GM12865 (cell line): ENCODE measurements around the gene FALEC.
"Not testable (repeated sequence)": the region's sequence is repeated elsewhere in the genome, so short reads cannot be mapped to it uniquely, and the experiment has no call there.

ENCODE experiments used
- DNase-seq: peaks from one replicate; pipeline ENCODE4 v3.0.0; 2010; ENCODE audit warnings: low read depth
- H3K4me3 ChIP-seq: 2 replicates; pipeline ENCODE4 v1.5.1; 2011; ENCODE audit warnings: mild to moderate bottlenecking, low read depth, low read length, control low read depth
- CTCF ChIP-seq: IDR thresholded peaks from 2 replicates; pipeline ENCODE4 v1.5.1; 2011; ENCODE audit warnings: low read length, control low read depth, low read depth, inconsistent platforms; ENCODE audit not compliant: insufficient read depth; ENCODE audit errors: missing control alignments

The FALEC gene

GRCh38 chr1:150579110-150579944 lies 63.8 kb downstream of the FALEC start, which contains the start of gene MCL1:
MCL1 (minus strand) TSS chr1:150579610; CDS start chr1:150579530, 80 bp downstream.
- no peak for TF ChIP-seq CTCF

GRCh38 chr1:150579945-150580642 lies 64.5 kb downstream of the FALEC start:
- peak overlapping the region; percentile 94 for H3K4me3 ChIP-seq
- DNase-seq = no peak
- no peak for TF ChIP-seq CTCF

More at GRCh38 chr1:150579110-150579944, 63.8 kb downstream of the FALEC start, which contains the start of gene MCL1:
- peak; percentile 97 for DNase-seq
- peak within 1 kb of the TSS; percentile 95 for H3K4me3 ChIP-seq

- not testable (repeated sequence) for DNase-seq, H3K4me3 ChIP-seq
Observed at GRCh38 chr1:150580966-150581365, 65.4 kb downstream of the FALEC start.

- not testable (repeated sequence) for H3K4me3 ChIP-seq, DNase-seq
Observed at GRCh38 chr1:150581437-150581836, 65.9 kb downstream of the FALEC start.

GRCh38 chr1:150581962-150582361 lies 66.4 kb downstream of the FALEC start:
- DNase-seq, H3K4me3 ChIP-seq: not testable (repeated sequence)

GRCh38 chr1:150582371-150582770 lies 66.8 kb downstream of the FALEC start:
- TF ChIP-seq CTCF = no peak
- no peak for DNase-seq
- H3K4me3 ChIP-seq = no peak overlapping the region
